Uterus (tissue), 4 donors: ENCODE results near the gene PSMB4. TPM values are rescaled to one million over a fixed set of nuclear protein-coding genes. Genes with fewer than 3 reads are reported as not detected.

Experiments used
- DNase-seq, 2 donors: peaks; one replicate each; pipeline ENCODE4 v3.0.0-alpha.2; 2019 to 2020
- H3K27ac ChIP-seq, 2 donors: fragments of 200-600 bp; sonication (generic); 1 replicate in 1 of 2; 2 replicates in 1 of 2; pipeline ENCODE4 v1.5.1; 2016 to 2018
- H3K27me3 ChIP-seq, 2 donors: fragments of 200-600 bp; sonication (generic); one replicate each; pipeline ENCODE4 v1.5.1; 2018 to 2019; ENCODE audit warnings: control low read depth in 1 of 2
- H3K36me3 ChIP-seq, 2 donors: fragments of 200-600 bp; sonication (generic); one replicate each; pipeline ENCODE4 v1.5.1; 2019; ENCODE audit warnings: control low read depth in 1 of 2
- H3K4me1 ChIP-seq, 2 donors: fragments of 200-600 bp; sonication (generic); one replicate each; pipeline ENCODE4 v1.5.1; 2018 to 2019; ENCODE audit warnings: control low read depth in 1 of 2
- H3K4me3 ChIP-seq, 2 donors: fragments of 200-600 bp; sonication (generic); 1 replicate in 1 of 2; 2 replicates in 1 of 2; pipeline ENCODE4 v1.5.1; 2018 to 2019; ENCODE audit warnings: mild to moderate bottlenecking in 1 of 2
- H3K9me3 ChIP-seq, 2 donors: fragments of 200-600 bp; sonication (generic); one replicate each; pipeline ENCODE4 v1.5.1; 2019; ENCODE audit warnings: control low read depth in 1 of 2
- POLR2A ChIP-seq, 2 donors: fragments of 450-650 bp; IDR thresholded peaks; one replicate each; pipeline ENCODE4 v1.6.1; 2016; ENCODE audit warnings: antibody characterized with exemption in 2 of 2, mild to moderate bottlenecking in 1 of 2, moderate library complexity in 1 of 2
- intact Hi-C: fragments of 100-400 bp; cut with DNase I; formaldehyde crosslinking; loops from one replicate; pipeline ENCODE4 v1.15.1; 2023; ENCODE audit warnings: low total_unique reads
- total RNA-seq, 4 donors: library from RNA; depleted of rRNA in 3 of 4; stranded (reverse); fragments of >200 nt in 3 of 4; gene quantifications; one replicate each; pipeline versions ENCODE4 v1.1.0 to v1.2.4, GENCODE V29; 2014 to 2023
- TF ChIP-seq, protein P1 (sequence below), 4 experiments: fragments of 200-600 bp in 2 of 4; fragments of 450-650 bp in 2 of 4; sonication (generic) in 2 of 4; IDR thresholded peaks; one replicate each; pipeline ENCODE4 v1.5.1; 2016 to 2019; ENCODE audit warnings: antibody characterized with exemption in 4 of 4, mild to moderate bottlenecking in 2 of 4, moderate library complexity in 1 of 4
- donor health status: DM: yes; HTN: yes; CAD: no.

PSMB4 gene
- total RNA-seq, 4 donors from 2014 or later: 192 to 336 (median 244) TPM

- Histone ChIP-seq H3K9me3 (no peaks in the 10 kb centered on the region), H3K4me1 (peaks cover 0 to 9% of the 10 kb centered on the region in 2 donors), H3K36me3 (no peaks in the 10 kb centered on the region), H3K27ac (no peak overlapping the region), H3K4me3 (no peak overlapping the region), H3K27me3 (no peaks in the 10 kb centered on the region)
- no peak for TF ChIP-seq POLR2A (IDR thresholded peaks at IDR 0.05)
- TF ChIP-seq, protein P1, sequence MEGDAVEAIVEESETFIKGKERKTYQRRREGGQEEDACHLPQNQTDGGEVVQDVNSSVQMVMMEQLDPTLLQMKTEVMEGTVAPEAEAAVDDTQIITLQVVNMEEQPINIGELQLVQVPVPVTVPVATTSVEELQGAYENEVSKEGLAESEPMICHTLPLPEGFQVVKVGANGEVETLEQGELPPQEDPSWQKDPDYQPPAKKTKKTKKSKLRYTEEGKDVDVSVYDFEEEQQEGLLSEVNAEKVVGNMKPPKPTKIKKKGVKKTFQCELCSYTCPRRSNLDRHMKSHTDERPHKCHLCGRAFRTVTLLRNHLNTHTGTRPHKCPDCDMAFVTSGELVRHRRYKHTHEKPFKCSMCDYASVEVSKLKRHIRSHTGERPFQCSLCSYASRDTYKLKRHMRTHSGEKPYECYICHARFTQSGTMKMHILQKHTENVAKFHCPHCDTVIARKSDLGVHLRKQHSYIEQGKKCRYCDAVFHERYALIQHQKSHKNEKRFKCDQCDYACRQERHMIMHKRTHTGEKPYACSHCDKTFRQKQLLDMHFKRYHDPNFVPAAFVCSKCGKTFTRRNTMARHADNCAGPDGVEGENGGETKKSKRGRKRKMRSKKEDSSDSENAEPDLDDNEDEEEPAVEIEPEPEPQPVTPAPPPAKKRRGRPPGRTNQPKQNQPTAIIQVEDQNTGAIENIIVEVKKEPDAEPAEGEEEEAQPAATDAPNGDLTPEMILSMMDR (IDR thresholded peaks at IDR 0.05): no peak
- intact Hi-C loops: loop anchor here (10.0 kb wide), 1 partner anchor 58 kb away; the partner anchor contains the start of gene RFX5
- no peak for DNase-seq
Observed at GRCh38 chr1:151402764-151403163, 3.4 kb downstream of the PSMB4 start.

DNA sequence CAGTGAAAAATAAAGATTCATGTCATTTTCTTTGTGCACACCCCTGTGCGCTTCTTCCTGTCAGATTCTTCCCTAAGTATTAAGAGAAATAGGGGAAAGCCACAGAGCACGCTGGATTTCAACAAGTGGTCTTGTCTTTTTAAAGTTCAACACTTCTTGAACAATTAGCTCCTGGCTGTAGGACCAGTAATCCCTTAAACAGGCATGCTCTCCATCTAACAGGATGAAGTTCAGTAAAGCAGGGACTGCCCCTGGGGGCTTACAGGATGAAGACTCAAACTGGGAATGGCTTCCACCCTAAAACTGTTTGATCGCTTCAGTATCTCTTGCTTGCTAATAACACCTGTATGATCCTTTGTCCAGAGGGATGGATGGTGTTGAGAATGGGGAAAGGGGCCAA is 4.2 kb downstream of the PSMB4 start:
- no peak for TF ChIP-seq POLR2A (IDR thresholded peaks at IDR 0.05)
- TF ChIP-seq, protein P1 (IDR thresholded peaks at IDR 0.05): no peak
- H3K27ac ChIP-seq: no peak overlapping the region
- no peaks in the 10 kb centered on the region for H3K27me3 ChIP-seq
- H3K9me3 ChIP-seq: no peaks in the 10 kb centered on the region
- H3K4me1 ChIP-seq: peaks cover 0 to 9% of the 10 kb centered on the region in 2 donors
- intact Hi-C loops: loop anchor here (10.0 kb wide), 1 partner anchor 59 kb away; the partner anchor contains the start of gene RFX5
- H3K4me3 ChIP-seq: no peak overlapping the region
- no peak for DNase-seq
- no peaks in the 10 kb centered on the region for H3K36me3 ChIP-seq

GRCh38 chr1:151405187-151405951 is 6.0 kb downstream of the PSMB4 start:
- DNase-seq: no peak
- no peaks in the 10 kb centered on the region for H3K9me3 ChIP-seq
- no peak for TF ChIP-seq POLR2A (IDR thresholded peaks at IDR 0.05)
- TF ChIP-seq, protein P1 (IDR thresholded peaks at IDR 0.05): no peak
- no peak overlapping the region for H3K27ac ChIP-seq
- intact Hi-C loops: loop anchor here (10.0 kb wide), 1 partner anchor 61 kb away; the partner anchor contains the start of gene RFX5
- no peaks in the 10 kb centered on the region for H3K27me3 ChIP-seq
- H3K4me3 ChIP-seq: no peak overlapping the region
- H3K36me3 ChIP-seq: no peaks in the 10 kb centered on the region
- H3K4me1 ChIP-seq: peaks cover 0 to 5% of the 10 kb centered on the region in 2 donors

DNA sequence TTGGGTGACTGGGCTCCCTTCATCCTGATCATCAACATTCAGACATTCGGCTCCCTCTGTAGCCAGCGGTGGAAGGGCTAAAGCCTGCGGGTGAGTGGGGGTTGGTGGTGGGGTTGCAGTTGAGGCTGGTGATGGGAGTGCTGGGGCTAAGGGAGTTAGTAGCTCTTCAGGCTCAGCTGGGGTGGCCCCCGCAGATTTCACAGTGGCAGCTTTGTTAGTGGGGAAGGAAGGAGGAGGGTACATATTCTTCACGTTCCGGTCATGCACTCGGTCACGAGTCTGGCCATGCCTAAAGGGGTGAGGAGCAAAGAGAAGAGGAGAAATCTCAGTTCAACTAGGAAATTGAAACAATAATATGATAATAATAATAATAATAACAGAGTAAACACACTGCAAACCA is 6.8 kb downstream of the PSMB4 start:
- no peak for DNase-seq
- Histone ChIP-seq H3K4me3 (no peak overlapping the region), H3K27ac (no peak overlapping the region), H3K36me3 (no peaks in the 10 kb centered on the region), H3K27me3 (no peaks in the 10 kb centered on the region), H3K4me1 (no peaks in the 10 kb centered on the region), H3K9me3 (no peaks in the 10 kb centered on the region)
- TF ChIP-seq, protein P1 (IDR thresholded peaks at IDR 0.05): no peak
- no peak for TF ChIP-seq POLR2A (IDR thresholded peaks at IDR 0.05)
- intact Hi-C loops: loop anchor here (10.0 kb wide), 1 partner anchor 61 kb away; the partner anchor contains the start of gene RFX5

DNA sequence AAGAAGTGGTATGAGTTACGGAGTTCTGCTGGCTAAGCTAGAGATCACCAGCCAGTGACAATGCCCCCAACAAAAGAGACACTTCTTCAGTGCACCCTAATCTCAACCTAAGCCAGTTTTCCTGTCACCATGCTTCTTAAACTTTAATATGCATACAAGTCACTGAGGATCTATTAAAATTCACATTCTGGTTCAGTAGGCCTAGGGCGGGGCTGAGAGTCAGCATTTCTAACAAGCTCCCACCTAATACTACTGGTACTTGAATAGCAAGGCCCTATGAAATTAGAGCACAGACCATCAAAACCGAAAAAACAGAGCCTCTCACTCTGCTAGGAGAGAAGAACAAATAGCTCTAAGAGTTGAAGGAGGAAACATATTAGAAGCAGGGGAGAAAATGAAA is 7.9 kb downstream of the PSMB4 start:
- Histone ChIP-seq H3K27me3 (no peaks in the 10 kb centered on the region), H3K36me3 (no peaks in the 10 kb centered on the region), H3K27ac (no peak overlapping the region), H3K4me1 (no peaks in the 10 kb centered on the region), H3K9me3 (no peaks in the 10 kb centered on the region), H3K4me3 (no peak overlapping the region)
- DNase-seq: no peak
- no peak for TF ChIP-seq POLR2A (IDR thresholded peaks at IDR 0.05)
- TF ChIP-seq, protein P1 (IDR thresholded peaks at IDR 0.05): no peak
- intact Hi-C loops: loop anchor here (10.0 kb wide), 1 partner anchor 63 kb away; the partner anchor contains the start of gene RFX5
